ENCODE results near the gene PDSS1.
A peak's percentile ranks its signal among the peaks of the same experiment; 100 is the strongest.
"Not testable (repeated sequence)": the region's sequence is repeated elsewhere in the genome, so short reads cannot be mapped to it uniquely, and the experiment has no call there.

The PDSS1 gene

DNA sequence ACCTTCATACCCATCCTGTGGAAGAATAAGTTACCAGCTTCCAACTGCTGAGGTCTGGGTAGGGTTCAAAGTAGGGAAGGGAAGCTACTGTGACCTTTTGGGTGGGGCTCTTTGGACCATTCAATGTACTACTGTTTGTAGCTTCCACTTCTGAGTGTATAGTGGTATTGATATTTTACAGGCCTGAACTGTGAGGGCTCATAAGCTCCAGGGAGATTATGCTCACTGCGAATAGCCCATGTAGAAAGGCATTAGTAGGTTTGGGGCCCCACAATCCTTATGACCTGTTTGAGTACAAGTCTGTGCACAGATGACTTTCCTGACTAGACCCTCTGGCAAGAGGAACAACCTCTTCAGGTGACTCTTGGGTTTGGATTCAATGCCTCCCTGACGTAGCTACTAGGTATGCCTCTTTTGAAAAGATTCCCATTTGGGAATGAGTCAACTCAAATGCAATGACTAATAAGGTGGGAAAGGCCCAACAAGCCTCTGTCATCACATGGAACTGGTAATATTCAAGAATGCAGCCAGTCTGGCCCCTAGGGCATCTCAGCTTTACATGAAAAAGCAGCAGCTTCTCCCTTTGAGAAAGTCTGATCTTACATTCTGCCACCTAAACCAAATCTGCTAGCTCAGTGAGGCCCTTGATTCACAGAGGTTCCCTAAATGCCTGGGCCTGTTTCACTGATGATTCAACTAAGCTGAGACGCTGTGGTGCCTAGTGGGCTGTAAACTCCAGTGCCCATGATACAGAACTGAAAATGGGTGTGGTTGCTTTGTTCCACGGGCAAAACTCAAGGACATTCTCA, 83.5 kb downstream of the PDSS1 start:
- Mint-ChIP-seq H3K4me1 (peaks cover 64 to 87% of the 10 kb centered on the region in 2 donors), H3K27me3 (no peaks in the 10 kb centered on the region), H3K4me3 (peak overlapping the region; percentile 55 to 65), H3K9me3 (no peaks in the 10 kb centered on the region), H3K36me3 (peaks cover 11 to 21% of the 10 kb centered on the region in 2 donors), H3K27ac (peak overlapping the region; percentile 93)
- ATAC-seq (replicated peaks) = peak; percentile 94 to 96
- DNase-seq = peak; percentile 67

DNA sequence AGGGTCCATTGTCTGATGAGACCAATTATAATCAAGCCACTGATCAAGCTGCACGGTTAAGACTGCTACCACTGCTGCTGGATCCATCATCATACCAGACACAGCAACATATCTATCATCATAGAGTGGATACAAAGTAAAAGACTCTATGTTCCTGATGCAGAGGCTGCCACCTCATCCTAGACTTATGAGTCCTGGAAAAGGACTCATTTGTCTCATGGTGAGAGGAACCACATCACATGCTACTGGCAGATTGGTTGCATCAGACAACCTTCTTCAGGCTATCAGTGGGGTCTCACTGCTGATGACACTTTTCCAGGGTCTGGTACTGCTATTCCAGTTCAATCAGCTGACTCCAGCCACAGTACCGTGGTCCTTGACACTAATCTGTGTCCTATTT, 84.3 kb downstream of the PDSS1 start:
- DNase-seq (no peak), ATAC-seq (replicated peaks) (peak; percentile 19 to 20)
- Mint-ChIP-seq H3K36me3 (peaks cover 12 to 26% of the 10 kb centered on the region in 2 donors), H3K4me1 (peaks cover 68 to 90% of the 10 kb centered on the region in 2 donors), H3K27ac (peak overlapping the region; percentile 93), H3K9me3 (no peaks in the 10 kb centered on the region), H3K27me3 (no peaks in the 10 kb centered on the region), H3K4me3 (peak overlapping the region; percentile 55 to 65)

GRCh38 chr10:26787362-26787761, 89.9 kb downstream of the PDSS1 start:
- Mint-ChIP-seq H3K4me3 (no peak overlapping the region), H3K9me3 (no peaks in the 10 kb centered on the region), H3K27me3 (no peaks in the 10 kb centered on the region), H3K27ac (no peak overlapping the region), H3K36me3 (peaks cover 31 to 63% of the 10 kb centered on the region in 2 donors), H3K4me1 (peaks cover 51 to 74% of the 10 kb centered on the region in 2 donors)
- ATAC-seq (replicated peaks) (no peak), DNase-seq (no peak)

DNA sequence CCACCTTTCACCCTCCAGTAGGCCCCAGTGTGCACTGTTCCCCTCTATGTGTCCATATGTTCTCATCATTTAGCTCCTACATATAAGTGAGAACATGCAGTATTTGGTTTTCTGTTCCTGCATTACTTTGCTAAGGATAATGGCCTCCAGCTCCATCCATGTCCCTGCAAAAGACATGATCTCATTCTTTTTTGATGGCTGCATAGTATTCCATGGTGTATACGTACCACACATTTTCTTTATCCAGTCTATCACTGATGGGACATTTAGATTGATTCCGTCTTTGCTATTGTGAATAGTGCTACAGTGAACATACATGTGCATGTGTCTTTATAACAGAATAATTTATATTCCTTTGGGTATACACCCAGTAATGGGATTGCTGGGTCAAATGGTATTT, 92.3 kb downstream of the PDSS1 start:
- ATAC-seq (replicated peaks); DNase-seq; H3K4me3 Mint-ChIP-seq; H3K9me3 Mint-ChIP-seq; H3K27me3 Mint-ChIP-seq; H3K27ac Mint-ChIP-seq: not testable (repeated sequence)
- H3K36me3 Mint-ChIP-seq = peaks cover 32 to 54% of the 10 kb centered on the region in 2 donors
- H3K4me1 Mint-ChIP-seq = peaks cover 43 to 66% of the 10 kb centered on the region in 2 donors

DNA sequence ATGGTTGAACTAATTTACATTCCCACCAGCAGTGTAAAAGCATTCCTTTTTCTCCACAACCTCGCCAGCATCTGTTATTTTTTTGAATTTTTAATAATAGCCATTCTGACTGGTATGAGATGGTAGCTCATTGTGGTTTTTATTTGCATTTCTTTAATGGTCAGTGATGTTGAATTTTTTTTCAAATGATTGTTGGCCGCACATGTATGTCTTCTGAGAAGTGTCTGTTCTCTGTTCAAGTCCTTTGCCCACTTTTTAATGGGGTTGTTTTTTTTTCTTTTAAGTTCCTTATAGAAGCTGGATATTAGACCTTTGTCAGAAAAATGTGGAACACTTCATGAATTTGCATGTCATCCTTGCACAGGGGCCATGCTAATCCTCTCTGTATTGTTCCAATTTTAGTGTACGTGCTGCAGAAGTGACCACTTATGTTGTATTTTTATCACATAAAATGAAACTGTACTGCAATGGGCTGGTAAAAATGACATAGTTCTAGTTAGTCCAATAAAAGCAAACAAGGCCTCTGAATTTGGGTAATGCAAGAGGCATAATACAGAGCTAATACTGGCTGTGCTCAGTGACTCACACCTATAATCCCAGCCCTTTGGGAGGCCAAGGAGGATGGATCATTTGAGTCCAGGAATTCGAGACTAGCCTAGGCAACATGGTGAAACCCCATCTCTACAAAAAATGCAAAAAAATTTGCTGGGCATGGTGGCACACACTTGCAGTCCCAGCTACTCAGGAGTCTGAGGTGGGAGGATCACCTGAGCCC, 92.9 kb downstream of the PDSS1 start:
- H3K27ac Mint-ChIP-seq = peak overlapping the region; percentile 67
- H3K4me1 Mint-ChIP-seq = peaks cover 40 to 66% of the 10 kb centered on the region in 2 donors

GRCh38 chr10:26792758-26793495, 95.4 kb downstream of the PDSS1 start:
- H3K27me3 Mint-ChIP-seq = no peaks in the 10 kb centered on the region
- ATAC-seq (replicated peaks) = no peak
- H3K4me1 Mint-ChIP-seq = peaks cover 36 to 60% of the 10 kb centered on the region in 2 donors
- H3K9me3 Mint-ChIP-seq = peaks cover 5 to 8% of the 10 kb centered on the region in 2 donors
- DNase-seq = no peak
- peak overlapping the region; percentile 82 for H3K27ac Mint-ChIP-seq
- peaks cover 24 to 48% of the 10 kb centered on the region in 2 donors for H3K36me3 Mint-ChIP-seq
- no peak overlapping the region for H3K4me3 Mint-ChIP-seq

More for the DNA sequence above, 92.9 kb downstream of the PDSS1 start:
- Mint-ChIP-seq H3K27me3 (no peaks in the 10 kb centered on the region), H3K9me3 (peaks cover 2 to 3% of the 10 kb centered on the region in 2 donors), H3K36me3 (peaks cover 33 to 55% of the 10 kb centered on the region in 2 donors), H3K4me3 (no peak overlapping the region)
- no peak for ATAC-seq (replicated peaks)
- no peak for DNase-seq

All from stimulated activated naive B cell treated with anti-CD40 and anti-IgM and Interleukin-4, amounts not matched to agents 10 μg/mL and 1 μg/mL and 100 μg/mL, for 72 hours (primary cell).